H1 (cell line): Measurements from ENCODE around the gene RCE1. TPM values are rescaled to one million over a fixed set of nuclear protein-coding genes. Genes with fewer than 3 reads are reported as not detected.
A peak's percentile ranks its signal among the peaks of the same experiment; 100 is the strongest.

Experiments used
- ATF3 ChIP-seq: IDR thresholded peaks from 2 replicates; pipeline ENCODE4 v1.6.1; 2011; ENCODE audit warnings: low read depth, mild to moderate bottlenecking, low read length; ENCODE audit not compliant: insufficient read depth
- BCL11A ChIP-seq, 2 experiments: IDR thresholded peaks; one replicate each; pipeline ENCODE4 v1.6.1; 2011; ENCODE audit warnings: low read depth in 2 of 2, low read length in 2 of 2, mild to moderate bottlenecking in 2 of 2
- BRCA1 ChIP-seq: IDR thresholded peaks from 2 replicates; pipeline ENCODE4 v1.6.1; 2012; ENCODE audit warnings: low read depth, low read length, improper control_type of control experiment
- CBX5 ChIP-seq: fragments of 300-800, 300-1000 bp; sonication (generic); IDR thresholded peaks from 2 replicates; pipeline ENCODE4 v1.7.1; 2016; ENCODE audit warnings: antibody characterized with exemption, low read length, low read depth
- CBX8 ChIP-seq: fragments of 300-800, 300-1000 bp; sonication (generic); IDR thresholded peaks from 2 replicates; pipeline ENCODE4 v1.7.1; 2016; ENCODE audit warnings: low read depth, low read length, borderline replicate concordance
- CEBPB ChIP-seq: IDR thresholded peaks from 2 replicates; pipeline ENCODE4 v1.6.1; 2012; ENCODE audit warnings: low read depth, low read length
- GTF2F1 ChIP-seq: IDR thresholded peaks from 2 replicates; pipeline ENCODE4 v1.6.1; 2012; ENCODE audit warnings: low read depth, low read length, improper control_type of control experiment, borderline replicate concordance
- JUN ChIP-seq: IDR thresholded peaks from 2 replicates; pipeline ENCODE4 v1.6.1; 2011; ENCODE audit warnings: low read depth, mild to moderate bottlenecking, improper control_type of control experiment, low read length
- KDM4A ChIP-seq: IDR thresholded peaks from one replicate; pipeline ENCODE4 v1.7.1; 2012; ENCODE audit warnings: low read depth, mild to moderate bottlenecking, moderate library complexity, low read length, inconsistent platforms; ENCODE audit not compliant: severe bottlenecking
- MAFK ChIP-seq: IDR thresholded peaks from 2 replicates; pipeline ENCODE4 v1.6.1; 2012; ENCODE audit warnings: low read depth, mild to moderate bottlenecking, improper control_type of control experiment, low read length
- NANOG ChIP-seq: IDR thresholded peaks from 2 replicates; pipeline ENCODE4 v1.6.1; 2011; ENCODE audit warnings: low read length, low read depth, mild to moderate bottlenecking, inconsistent platforms; ENCODE audit not compliant: insufficient read depth, poor library complexity, severe bottlenecking
- PHF8 ChIP-seq: fragments of 200-600 bp; sonication (generic); conservative IDR thresholded peaks from 2 replicates; pipeline ENCODE4 v1.7.1; 2012; ENCODE audit warnings: low read depth, mild to moderate bottlenecking, inconsistent platforms, low read length, moderate library complexity
- RFX5 ChIP-seq: IDR thresholded peaks from 2 replicates; pipeline ENCODE4 v1.6.1; 2011; ENCODE audit warnings: low read depth, low read length, improper control_type of control experiment, borderline replicate concordance
- RXRA ChIP-seq: IDR thresholded peaks from 2 replicates; pipeline ENCODE4 v1.6.1; 2011; ENCODE audit warnings: low read depth, mild to moderate bottlenecking, low read length, moderate library complexity; ENCODE audit not compliant: insufficient read depth
- SAP30 ChIP-seq: fragments of 300-600 bp; sonication (generic); IDR thresholded peaks from 2 replicates; pipeline ENCODE4 v1.7.1; 2012; ENCODE audit warnings: low read length, moderate library complexity, mild to moderate bottlenecking, inconsistent platforms; ENCODE audit not compliant: insufficient read depth, insufficient replicate concordance
- SIRT6 ChIP-seq: IDR thresholded peaks from one replicate; pipeline ENCODE4 v1.7.1; 2012; ENCODE audit warnings: low read length, inconsistent platforms
- SP1 ChIP-seq: IDR thresholded peaks from 2 replicates; pipeline ENCODE4 v1.6.1; 2011; ENCODE audit warnings: low read depth, low read length
- SP2 ChIP-seq: IDR thresholded peaks from 2 replicates; pipeline ENCODE4 v1.6.1; 2012; ENCODE audit warnings: mild to moderate bottlenecking, low read length, inconsistent platforms
- SP4 ChIP-seq: IDR thresholded peaks from 2 replicates; pipeline ENCODE4 v1.6.1; 2012; ENCODE audit warnings: low read length, inconsistent platforms
- TAF7 ChIP-seq: optimal IDR thresholded peaks from 2 replicates; pipeline ENCODE3; 2011; ENCODE audit warnings: low read depth, mild to moderate bottlenecking, inconsistent platforms, low read length, moderate library complexity, borderline replicate concordance
- TEAD4 ChIP-seq: IDR thresholded peaks from 2 replicates; pipeline ENCODE4 v1.6.1; 2012; ENCODE audit warnings: low read depth, low read length, inconsistent platforms, mixed read lengths
- ZNF274 ChIP-seq: IDR thresholded peaks from 2 replicates; pipeline ENCODE4 v1.7.0; 2012; ENCODE audit warnings: low read length, borderline replicate concordance; ENCODE audit errors: extremely low read depth
- polyA plus RNA-seq, 7 experiments: library from polyadenylated mRNA; depleted of rRNA in 3 of 7; stranded (reverse) in 5 of 7; unstranded in 2 of 7; fragments of >200 nt in 5 of 7; fragments of 200-250 nt in 2 of 7; gene quantifications; 1 replicate in 5 of 7; 2 replicates in 1 of 7; 4 replicates in 1 of 7; pipeline versions ENCODE4 v1.2.1 to v1.2.3, GENCODE V29; 2011 to 2013; ENCODE audit warnings: missing spikeins in 2 of 7, mixed read lengths in 2 of 7
- total RNA-seq: library from RNA; stranded (reverse); fragmentation: NEBNext Ultra II Directional; extraction: Animal tissue kit (Norgen Biotek cat#: 25700); gene quantifications from 2 replicates; pipeline ENCODE4 v1.2.1, GENCODE V29; 2021
- TF ChIP-seq, protein P1 (sequence below): IDR thresholded peaks from 2 replicates; pipeline ENCODE4 v1.6.1; 2012; ENCODE audit warnings: inconsistent platforms
- TF ChIP-seq, protein P2 (sequence below): IDR thresholded peaks from 2 replicates; pipeline ENCODE4 v1.6.1; 2012; ENCODE audit warnings: inconsistent platforms

The RCE1 gene
- total and polyA plus RNA-seq, 2 of the 8 experiments (the other 6 are each of a cell fraction or from before 2014, with no cell fraction given), result 35.8 to 84.8 TPM

DNA sequence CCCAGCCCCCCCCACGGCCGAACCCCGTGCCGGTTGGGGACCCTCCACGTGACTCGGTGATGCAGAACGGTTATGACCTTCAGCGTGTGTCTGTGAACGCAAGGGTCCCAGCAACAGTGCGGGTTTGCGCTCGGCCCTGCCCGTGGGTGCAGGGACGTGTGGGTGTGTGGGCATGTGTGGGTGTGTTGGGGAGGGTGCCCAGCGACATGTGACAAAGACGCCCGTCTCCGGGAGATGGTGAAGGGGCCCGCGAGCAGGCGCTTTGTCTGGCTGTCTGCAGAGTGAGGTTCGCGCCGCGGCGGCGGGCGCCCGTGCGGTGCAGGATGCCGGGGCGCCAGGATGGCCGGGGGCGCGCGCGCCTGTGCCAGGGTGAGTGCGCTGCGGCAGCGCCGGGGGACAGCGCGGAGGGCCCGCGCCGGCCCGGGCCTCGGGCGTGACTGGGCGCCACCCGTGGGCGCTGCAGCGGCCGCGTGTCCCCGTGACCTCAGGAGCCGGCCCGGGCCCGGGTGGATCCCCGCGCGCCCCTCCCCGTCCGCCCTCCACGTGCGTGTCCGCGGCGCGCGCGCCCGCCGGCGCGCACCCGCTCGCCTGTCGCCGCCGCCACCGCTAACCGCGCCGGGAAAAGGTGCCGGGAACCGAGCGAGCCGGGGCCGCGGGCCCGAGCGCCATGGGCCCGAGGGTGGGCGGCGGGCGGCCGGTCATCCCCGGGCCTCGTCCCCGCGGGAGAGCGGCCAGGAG, 13.4 kb downstream of the RCE1 start, which contains the start of gene LRFN4 (continued):
- TF ChIP-seq NANOG, result no peak
- TF ChIP-seq RXRA, result no peak
- no peak for TF ChIP-seq GTF2F1
- TF ChIP-seq KDM4A, result peak; percentile 23
- TF ChIP-seq BCL11A (IDR thresholded peaks at IDR 0.05; ENCODE audit: low read depth in 2 of 2, low read length in 2 of 2), result no peak
- TF ChIP-seq, protein P1, sequence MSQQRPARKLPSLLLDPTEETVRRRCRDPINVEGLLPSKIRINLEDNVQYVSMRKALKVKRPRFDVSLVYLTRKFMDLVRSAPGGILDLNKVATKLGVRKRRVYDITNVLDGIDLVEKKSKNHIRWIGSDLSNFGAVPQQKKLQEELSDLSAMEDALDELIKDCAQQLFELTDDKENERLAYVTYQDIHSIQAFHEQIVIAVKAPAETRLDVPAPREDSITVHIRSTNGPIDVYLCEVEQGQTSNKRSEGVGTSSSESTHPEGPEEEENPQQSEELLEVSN, result 0 out of 2 replicates have a peak, but pooled peaks have one; percentile 15
- TF ChIP-seq SP4, result no peak
- no peak for TF ChIP-seq ZNF274
- no peak for TF ChIP-seq SAP30
- peak; percentile 3 for TF ChIP-seq PHF8
- no peak for TF ChIP-seq SIRT6
- no peak for TF ChIP-seq MAFK
- no peak for TF ChIP-seq TEAD4
- TF ChIP-seq, protein P2, sequence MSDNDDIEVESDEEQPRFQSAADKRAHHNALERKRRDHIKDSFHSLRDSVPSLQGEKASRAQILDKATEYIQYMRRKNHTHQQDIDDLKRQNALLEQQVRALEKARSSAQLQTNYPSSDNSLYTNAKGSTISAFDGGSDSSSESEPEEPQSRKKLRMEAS, result peak; percentile 83
- TF ChIP-seq ATF3, result peak; percentile 48; the same call in 1 of the 2 replicates
- TF ChIP-seq JUN, result no peak
- no peak for TF ChIP-seq CBX8
- no peak for TF ChIP-seq CEBPB
- no peak for TF ChIP-seq SP2
- no peak for TF ChIP-seq BRCA1
- TF ChIP-seq RFX5, result no peak
- TF ChIP-seq SP1, result no peak
- no peak for TF ChIP-seq CBX5
- TF ChIP-seq TAF7, result no peak
